Osteocyte (in vitro differentiated cells): ENCODE data around the gene KDM7A. TPM values are rescaled to one million over a fixed set of nuclear protein-coding genes. Genes with fewer than 3 reads are reported as not detected.

Experiments
- DNase-seq: peaks from one replicate; pipeline ENCODE4 v3.0.0; 2021; ENCODE audit warnings: mixed read lengths; ENCODE audit not compliant: unreplicated experiment; ENCODE audit errors: extremely low spot score
- H3K27ac Mint-ChIP-seq: one replicate; pipeline ENCODE4 v1.8.0; 2021; ENCODE audit warnings: mild to moderate bottlenecking, mixed read lengths; ENCODE audit not compliant: unreplicated experiment
- H3K27me3 Mint-ChIP-seq: one replicate; pipeline ENCODE4 v1.8.0; 2021; ENCODE audit warnings: mixed read lengths; ENCODE audit not compliant: unreplicated experiment
- H3K36me3 Mint-ChIP-seq: one replicate; pipeline ENCODE4 v1.8.0; 2021; ENCODE audit warnings: mixed read lengths; ENCODE audit not compliant: unreplicated experiment
- H3K4me1 Mint-ChIP-seq: one replicate; pipeline ENCODE4 v1.8.0; 2021; ENCODE audit warnings: mixed read lengths; ENCODE audit not compliant: unreplicated experiment
- H3K4me3 Mint-ChIP-seq: one replicate; pipeline ENCODE4 v1.8.0; 2021; ENCODE audit warnings: mild to moderate bottlenecking, moderate library complexity, mixed read lengths; ENCODE audit not compliant: unreplicated experiment
- H3K9me3 Mint-ChIP-seq: one replicate; pipeline ENCODE4 v1.8.0; 2021; ENCODE audit warnings: mixed read lengths; ENCODE audit not compliant: unreplicated experiment
- CTCF ChIP-seq: fragments of 200-600 bp; sonication (generic); IDR thresholded peaks from 2 replicates; pipeline ENCODE4 v1.5.0; 2021; ENCODE audit warnings: antibody characterized with exemption, mild to moderate bottlenecking, moderate library complexity
- total RNA-seq: library from RNA; stranded (reverse); gene quantifications from 2 replicates; pipeline ENCODE4 v1.2.1, GENCODE V29; 2021

KDM7A gene
- total RNA-seq, 1 donor from 2014 or later = 8.8 TPM

- Mint-ChIP-seq H3K4me3 (peak overlapping the region; percentile 83), H3K27ac (peak overlapping the region; percentile 59), H3K36me3 (peaks cover 10% of the 10 kb centered on the region), H3K27me3 (no peaks in the 10 kb centered on the region), H3K9me3 (peaks cover 12% of the 10 kb centered on the region), H3K4me1 (peaks cover 32% of the 10 kb centered on the region)
- TF ChIP-seq CTCF = no peak
- peak; percentile 76 for DNase-seq
These were observed 114.7 kb downstream of the KDM7A start for GRCh38 chr7:140062118-140062527.

GRCh38 chr7:140061607-140061930, 115.2 kb downstream of the KDM7A start:
- Mint-ChIP-seq H3K27ac (peak overlapping the region; percentile 59), H3K27me3 (no peaks in the 10 kb centered on the region), H3K36me3 (peaks cover 10% of the 10 kb centered on the region), H3K9me3 (peaks cover 6% of the 10 kb centered on the region), H3K4me1 (peaks cover 32% of the 10 kb centered on the region), H3K4me3 (peak overlapping the region; percentile 83)
- peak; percentile 63 for DNase-seq
- TF ChIP-seq CTCF = no peak

DNA sequence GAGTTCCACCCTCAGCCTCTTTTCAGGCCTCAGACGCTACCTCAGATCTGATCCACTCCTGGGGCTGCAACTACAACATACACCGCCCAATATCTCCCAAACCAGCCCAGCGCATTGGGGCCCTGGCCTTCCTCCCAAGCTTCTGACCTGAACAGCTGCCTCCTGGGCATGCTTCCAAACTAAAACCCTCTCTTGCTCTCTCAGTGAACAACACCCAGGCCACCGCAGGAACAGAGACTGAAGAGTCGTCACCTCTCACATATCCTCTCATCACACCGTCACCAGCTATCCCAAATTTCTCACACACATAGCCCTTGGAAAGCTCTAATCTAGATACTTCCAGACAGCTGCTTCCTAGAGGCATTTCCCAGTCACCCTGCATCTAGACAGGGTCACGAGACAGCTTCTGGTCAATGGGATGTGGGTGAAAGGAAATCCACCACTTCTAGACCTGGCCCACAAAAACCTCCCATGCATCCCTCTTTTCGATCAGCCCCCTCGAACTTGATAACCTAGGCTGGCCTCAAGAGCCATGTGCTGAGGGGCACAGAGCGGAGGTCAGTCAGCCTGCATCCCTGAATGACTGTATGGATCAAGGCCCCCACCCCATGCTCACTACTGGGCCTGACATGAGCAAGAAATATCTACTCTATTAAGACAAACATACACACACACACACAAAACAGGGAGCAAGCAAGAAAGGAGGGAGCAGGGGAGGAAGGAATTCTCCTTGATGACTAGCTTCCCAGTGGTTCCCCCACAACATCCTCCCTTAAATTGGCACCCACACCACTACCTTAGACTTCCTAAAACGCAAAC, 115.8 kb downstream of the KDM7A start:
- peaks cover 32% of the 10 kb centered on the region for H3K4me1 Mint-ChIP-seq
- no peaks in the 10 kb centered on the region for H3K27me3 Mint-ChIP-seq
- DNase-seq = peak; percentile 63
- no peak for TF ChIP-seq CTCF
- peaks cover under 1% of the 10 kb centered on the region for H3K9me3 Mint-ChIP-seq
- peak overlapping the region; percentile 59 for H3K27ac Mint-ChIP-seq
- peak overlapping the region; percentile 83 for H3K4me3 Mint-ChIP-seq
- peaks cover 12% of the 10 kb centered on the region for H3K36me3 Mint-ChIP-seq

GRCh38 chr7:140060243-140060630, 116.5 kb downstream of the KDM7A start:
- Mint-ChIP-seq H3K4me3 (no peak overlapping the region), H3K36me3 (peaks cover 15% of the 10 kb centered on the region), H3K4me1 (peaks cover 32% of the 10 kb centered on the region), H3K27ac (peak overlapping the region; percentile 59), H3K27me3 (no peaks in the 10 kb centered on the region), H3K9me3 (no peaks in the 10 kb centered on the region)
- peak; percentile 15 for DNase-seq
- TF ChIP-seq CTCF = no peak

DNA sequence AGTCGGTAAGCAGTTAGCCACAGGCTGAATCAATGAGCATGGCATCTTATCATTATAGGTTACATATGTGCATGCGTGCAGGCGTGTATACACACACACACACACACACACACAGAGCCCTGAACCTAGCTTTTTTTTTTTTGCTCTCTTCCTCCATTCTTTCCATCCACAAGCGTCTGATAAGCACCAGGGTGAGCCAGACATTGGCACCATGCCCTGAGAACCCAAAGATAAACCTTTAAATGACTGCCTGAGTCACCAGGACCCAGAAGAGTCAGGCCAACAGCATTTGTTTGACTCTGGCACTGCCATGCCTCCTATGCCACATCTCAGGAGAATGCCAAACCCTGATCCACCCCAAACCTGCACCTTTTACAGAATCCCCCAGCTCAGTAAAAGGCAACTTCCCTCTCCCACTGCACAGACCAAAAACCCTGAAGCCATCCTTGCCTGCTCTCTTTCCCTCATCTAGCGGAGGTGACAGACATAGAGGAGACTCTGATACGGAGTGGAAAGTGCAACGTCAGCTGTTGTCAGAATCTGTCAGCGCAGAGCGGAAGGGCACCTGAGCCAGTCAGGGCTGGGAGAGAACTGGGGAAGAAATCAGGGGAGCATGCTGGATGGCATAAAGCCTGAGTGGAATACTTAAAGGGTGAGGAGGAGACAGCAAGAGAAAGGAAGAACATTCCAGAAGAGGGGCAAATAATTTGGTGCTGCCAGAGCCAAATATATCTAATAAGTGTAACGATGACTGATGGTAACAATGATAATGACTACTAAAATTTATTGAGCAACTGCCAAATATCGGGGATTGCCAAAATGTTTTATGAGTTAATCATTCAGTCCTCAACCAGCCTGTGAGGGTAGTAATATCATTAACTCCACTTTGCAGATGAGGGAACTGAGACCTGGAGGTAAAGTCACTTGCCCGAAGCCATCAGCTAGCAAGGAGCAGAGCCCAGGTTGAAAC, 117.2 kb downstream of the KDM7A start:
- Mint-ChIP-seq H3K36me3 (peaks cover 15% of the 10 kb centered on the region), H3K9me3 (no peaks in the 10 kb centered on the region), H3K4me3 (no peak overlapping the region), H3K4me1 (peaks cover 32% of the 10 kb centered on the region), H3K27me3 (no peaks in the 10 kb centered on the region), H3K27ac (peak overlapping the region; percentile 59)
- DNase-seq = peak; percentile 66
- TF ChIP-seq CTCF = no peak
